SK-N-SH treated with all-trans-retinoic acid at 6 μM for 48 hours (cell line): ENCODE measurements around the gene SLC35A4.

ENCODE experiments used
- ATAC-seq: fragments of 200-7000 bp; cut with Tn5 transposase; 3 replicates; pipeline ENCODE4 v1.9.1; 2020; ENCODE audit warnings: mild to moderate bottlenecking, moderate library complexity
- ARNTL ChIP-seq: fragments of 450-650 bp; formaldehyde crosslinking; IDR thresholded peaks from 2 replicates; pipeline ENCODE4 v1.5.0; 2020; ENCODE audit warnings: low read depth, mild to moderate bottlenecking, moderate library complexity, borderline replicate concordance
- BACH2 ChIP-seq: fragments of 250-450 bp; sonication (Bioruptor Pico); IDR thresholded peaks from 2 replicates; pipeline ENCODE4 v1.9.0; 2021; ENCODE audit warnings: mild to moderate bottlenecking, borderline replicate concordance
- CREB5 ChIP-seq: fragments of 250-450 bp; sonication (Bioruptor Pico); IDR thresholded peaks from 2 replicates; pipeline ENCODE4 v1.5.1; 2020; ENCODE audit warnings: low read depth, mild to moderate bottlenecking, moderate library complexity
- CSDC2 ChIP-seq: fragments of 250-450 bp; sonication (Bioruptor Pico); IDR thresholded peaks from 2 replicates; pipeline ENCODE4 v1.5.0; 2020; ENCODE audit warnings: mild to moderate bottlenecking, moderate library complexity
- GLIS3 ChIP-seq: fragments of 250-450 bp; sonication (Bioruptor Pico); IDR thresholded peaks from 2 replicates; pipeline ENCODE4 v1.5.0; 2020; ENCODE audit warnings: mild to moderate bottlenecking, moderate library complexity
- ISL1 ChIP-seq: fragments of 250-450 bp; sonication (Bioruptor Pico); IDR thresholded peaks from 2 replicates; pipeline ENCODE4 v2.1.2; 2022; ENCODE audit warnings: mild to moderate bottlenecking, moderate library complexity
- OSR1 ChIP-seq: fragments of 250-450 bp; sonication (Bioruptor Pico); IDR thresholded peaks from 2 replicates; pipeline ENCODE4 v1.8.0; 2022; ENCODE audit warnings: moderate library complexity, mild to moderate bottlenecking, inconsistent platforms
- PATZ1 ChIP-seq: fragments of 250-450 bp; sonication (Bioruptor Pico); IDR thresholded peaks from 2 replicates; pipeline ENCODE4 v1.8.0; 2020; ENCODE audit warnings: mild to moderate bottlenecking, moderate library complexity, borderline replicate concordance
- PPARA ChIP-seq: fragments of 250-450 bp; sonication (Bioruptor Pico); IDR thresholded peaks from 2 replicates; pipeline ENCODE4 v1.5.0; 2020; ENCODE audit warnings: mild to moderate bottlenecking, borderline replicate concordance
- RARB ChIP-seq: fragments of 250-450 bp; sonication (Bioruptor Pico); IDR thresholded peaks from 2 replicates; pipeline ENCODE4 v1.8.0; 2021; ENCODE audit warnings: mild to moderate bottlenecking, moderate library complexity
- SNAI2 ChIP-seq: fragments of 250-450 bp; sonication (Bioruptor Pico); IDR thresholded peaks from 2 replicates; pipeline ENCODE4 v1.5.0; 2020; ENCODE audit warnings: mild to moderate bottlenecking, moderate library complexity
- TCF4 ChIP-seq: fragments of 250-450 bp; sonication (Bioruptor Pico); IDR thresholded peaks from 2 replicates; pipeline ENCODE4 v1.8.0; 2021; ENCODE audit warnings: mild to moderate bottlenecking, moderate library complexity, borderline replicate concordance
- TSHZ2 ChIP-seq: fragments of 250-450 bp; sonication (Bioruptor Pico); IDR thresholded peaks from 2 replicates; pipeline ENCODE4 v1.5.0; 2020; ENCODE audit warnings: mild to moderate bottlenecking, moderate library complexity
- ZC3H10 ChIP-seq: fragments of 250-450 bp; sonication (Bioruptor Pico); IDR thresholded peaks from 2 replicates; pipeline ENCODE4 v1.5.1; 2021; ENCODE audit warnings: mild to moderate bottlenecking, moderate library complexity
- ZFP3 ChIP-seq: fragments of 250-450 bp; sonication (Bioruptor Pico); IDR thresholded peaks from 2 replicates; pipeline ENCODE4 v1.5.0; 2020; ENCODE audit warnings: mild to moderate bottlenecking, moderate library complexity
- ZFP30 ChIP-seq: fragments of 450-650 bp; formaldehyde crosslinking; IDR thresholded peaks from 2 replicates; pipeline ENCODE4 v1.5.0; 2022; ENCODE audit warnings: mild to moderate bottlenecking, moderate library complexity
- ZNF565 ChIP-seq: fragments of 450-650 bp; formaldehyde crosslinking; conservative IDR thresholded peaks from 2 replicates; pipeline ENCODE4 v1.5.0; 2020; ENCODE audit warnings: low read depth, mild to moderate bottlenecking, moderate library complexity
- TF ChIP-seq, protein P1 (sequence below): fragments of 250-450 bp; sonication (Bioruptor Pico); IDR thresholded peaks from 2 replicates; pipeline ENCODE4 v1.5.1; 2021; ENCODE audit warnings: mild to moderate bottlenecking, moderate library complexity
- TF ChIP-seq, protein P2 (sequence below): fragments of 250-450 bp; sonication (Bioruptor Pico); IDR thresholded peaks from 2 replicates; pipeline ENCODE4 v1.8.0; 2021; ENCODE audit warnings: low read depth, mild to moderate bottlenecking, moderate library complexity, borderline replicate concordance

The SLC35A4 gene

DNA sequence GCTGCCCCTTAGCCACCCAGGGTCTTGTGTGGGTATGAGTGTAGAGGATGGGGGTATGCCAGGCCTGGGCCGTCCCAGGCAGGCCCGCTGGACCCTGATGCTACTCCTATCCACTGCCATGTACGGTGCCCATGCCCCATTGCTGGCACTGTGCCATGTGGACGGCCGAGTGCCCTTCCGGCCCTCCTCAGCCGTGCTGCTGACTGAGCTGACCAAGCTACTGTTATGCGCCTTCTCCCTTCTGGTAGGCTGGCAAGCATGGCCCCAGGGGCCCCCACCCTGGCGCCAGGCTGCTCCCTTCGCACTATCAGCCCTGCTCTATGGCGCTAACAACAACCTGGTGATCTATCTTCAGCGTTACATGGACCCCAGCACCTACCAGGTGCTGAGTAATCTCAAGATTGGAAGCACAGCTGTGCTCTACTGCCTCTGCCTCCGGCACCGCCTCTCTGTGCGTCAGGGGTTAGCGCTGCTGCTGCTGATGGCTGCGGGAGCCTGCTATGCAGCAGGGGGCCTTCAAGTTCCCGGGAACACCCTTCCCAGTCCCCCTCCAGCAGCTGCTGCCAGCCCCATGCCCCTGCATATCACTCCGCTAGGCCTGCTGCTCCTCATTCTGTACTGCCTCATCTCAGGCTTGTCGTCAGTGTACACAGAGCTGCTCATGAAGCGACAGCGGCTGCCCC, 2.6 kb downstream of the SLC35A4 start:
- TF ChIP-seq GLIS3 (no peak), PPARA (CRISPR knock-in tag) (no peak), RARB (CRISPR knock-in tag) (no peak), CREB5 (CRISPR knock-in tag) (no peak), TSHZ2 (CRISPR knock-in tag) (no peak), PATZ1 (CRISPR knock-in tag) (no peak), OSR1 (CRISPR knock-in tag) (no peak), ZNF565 (CRISPR knock-in tag) (no peak), TCF4 (no peak), ARNTL (no peak), ZFP30 (CRISPR knock-in tag) (no peak), ISL1 (no peak), CSDC2 (CRISPR knock-in tag) (no peak), ZFP3 (CRISPR knock-in tag) (no peak)
- TF ChIP-seq, protein P1, sequence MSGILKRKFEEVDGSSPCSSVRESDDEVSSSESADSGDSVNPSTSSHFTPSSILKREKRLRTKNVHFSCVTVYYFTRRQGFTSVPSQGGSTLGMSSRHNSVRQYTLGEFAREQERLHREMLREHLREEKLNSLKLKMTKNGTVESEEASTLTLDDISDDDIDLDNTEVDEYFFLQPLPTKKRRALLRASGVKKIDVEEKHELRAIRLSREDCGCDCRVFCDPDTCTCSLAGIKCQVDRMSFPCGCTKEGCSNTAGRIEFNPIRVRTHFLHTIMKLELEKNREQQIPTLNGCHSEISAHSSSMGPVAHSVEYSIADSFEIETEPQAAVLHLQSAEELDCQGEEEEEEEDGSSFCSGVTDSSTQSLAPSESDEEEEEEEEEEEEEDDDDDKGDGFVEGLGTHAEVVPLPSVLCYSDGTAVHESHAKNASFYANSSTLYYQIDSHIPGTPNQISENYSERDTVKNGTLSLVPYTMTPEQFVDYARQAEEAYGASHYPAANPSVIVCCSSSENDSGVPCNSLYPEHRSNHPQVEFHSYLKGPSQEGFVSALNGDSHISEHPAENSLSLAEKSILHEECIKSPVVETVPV (CRISPR knock-in tag) = no peak
- no peak for ATAC-seq

DNA sequence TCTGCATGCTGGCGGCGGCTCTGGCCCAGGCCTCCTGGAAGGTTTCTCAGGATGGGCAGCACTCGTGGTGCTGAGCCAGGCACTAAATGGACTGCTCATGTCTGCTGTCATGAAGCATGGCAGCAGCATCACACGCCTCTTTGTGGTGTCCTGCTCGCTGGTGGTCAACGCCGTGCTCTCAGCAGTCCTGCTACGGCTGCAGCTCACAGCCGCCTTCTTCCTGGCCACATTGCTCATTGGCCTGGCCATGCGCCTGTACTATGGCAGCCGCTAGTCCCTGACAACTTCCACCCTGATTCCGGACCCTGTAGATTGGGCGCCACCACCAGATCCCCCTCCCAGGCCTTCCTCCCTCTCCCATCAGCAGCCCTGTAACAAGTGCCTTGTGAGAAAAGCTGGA, 3.2 kb downstream of the SLC35A4 start:
- ATAC-seq = no peak

DNA sequence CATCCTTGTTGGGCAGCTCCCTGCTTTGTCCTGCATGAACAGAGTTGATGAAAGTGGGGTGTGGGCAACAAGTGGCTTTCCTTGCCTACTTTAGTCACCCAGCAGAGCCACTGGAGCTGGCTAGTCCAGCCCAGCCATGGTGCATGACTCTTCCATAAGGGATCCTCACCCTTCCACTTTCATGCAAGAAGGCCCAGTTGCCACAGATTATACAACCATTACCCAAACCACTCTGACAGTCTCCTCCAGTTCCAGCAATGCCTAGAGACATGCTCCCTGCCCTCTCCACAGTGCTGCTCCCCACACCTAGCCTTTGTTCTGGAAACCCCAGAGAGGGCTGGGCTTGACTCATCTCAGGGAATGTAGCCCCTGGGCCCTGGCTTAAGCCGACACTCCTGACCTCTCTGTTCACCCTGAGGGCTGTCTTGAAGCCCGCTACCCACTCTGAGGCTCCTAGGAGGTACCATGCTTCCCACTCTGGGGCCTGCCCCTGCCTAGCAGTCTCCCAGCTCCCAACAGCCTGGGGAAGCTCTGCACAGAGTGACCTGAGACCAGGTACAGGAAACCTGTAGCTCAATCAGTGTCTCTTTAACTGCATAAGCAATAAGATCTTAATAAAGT, 3.9 kb downstream of the SLC35A4 start:
- no peak for ATAC-seq
- TF ChIP-seq GLIS3 = no peak
- no peak for TF ChIP-seq SNAI2 (CRISPR knock-in tag)
- TF ChIP-seq, protein P2, sequence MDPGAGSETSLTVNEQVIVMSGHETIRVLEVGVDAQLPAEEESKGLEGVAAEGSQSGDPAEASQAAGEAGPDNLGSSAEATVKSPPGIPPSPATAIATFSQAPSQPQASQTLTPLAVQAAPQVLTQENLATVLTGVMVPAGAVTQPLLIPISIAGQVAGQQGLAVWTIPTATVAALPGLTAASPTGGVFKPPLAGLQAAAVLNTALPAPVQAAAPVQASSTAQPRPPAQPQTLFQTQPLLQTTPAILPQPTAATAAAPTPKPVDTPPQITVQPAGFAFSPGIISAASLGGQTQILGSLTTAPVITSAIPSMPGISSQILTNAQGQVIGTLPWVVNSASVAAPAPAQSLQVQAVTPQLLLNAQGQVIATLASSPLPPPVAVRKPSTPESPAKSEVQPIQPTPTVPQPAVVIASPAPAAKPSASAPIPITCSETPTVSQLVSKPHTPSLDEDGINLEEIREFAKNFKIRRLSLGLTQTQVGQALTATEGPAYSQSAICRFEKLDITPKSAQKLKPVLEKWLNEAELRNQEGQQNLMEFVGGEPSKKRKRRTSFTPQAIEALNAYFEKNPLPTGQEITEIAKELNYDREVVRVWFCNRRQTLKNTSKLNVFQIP = no peak
- no peak for TF ChIP-seq ISL1
- TF ChIP-seq TSHZ2 (CRISPR knock-in tag) = no peak
- TF ChIP-seq CSDC2 (CRISPR knock-in tag) = no peak
- TF ChIP-seq ZC3H10 (CRISPR knock-in tag) = no peak

More for the DNA sequence above, 3.2 kb downstream of the SLC35A4 start:
- TF ChIP-seq ARNTL (no peak), RARB (CRISPR knock-in tag) (no peak), SNAI2 (CRISPR knock-in tag) (no peak), PATZ1 (CRISPR knock-in tag) (no peak), BACH2 (CRISPR knock-in tag) (no peak)
